Motor neuron (in vitro differentiated cells): Measurements from ENCODE around the gene GALNT16. TPM values are rescaled to one million over a fixed set of nuclear protein-coding genes. Genes with fewer than 3 reads are reported as not detected.

Experiments
- ATAC-seq, 8 experiments: fragments of 200-7000 bp; cut with Tn5 transposase; replicated peaks in 6 of 8; 2 replicates each; pipeline ENCODE4 v1.8.0; 2021; ENCODE audit warnings: mild to moderate bottlenecking in 8 of 8, moderate library complexity in 8 of 8
- H3K27ac ChIP-seq, 2 donors: fragments of 250-450 bp; sonication (Bioruptor Pico); 2 replicates each; pipeline ENCODE4 v1.9.0; 2021; ENCODE audit warnings: antibody characterized with exemption in 2 of 2, mild to moderate bottlenecking in 2 of 2, moderate library complexity in 1 of 2
- H3K4me1 ChIP-seq, 2 donors: fragments of 250-450 bp; sonication (Bioruptor Pico); replicated peaks in 1 of 2; 2 replicates each; pipeline ENCODE4 v1.6.1; 2021; ENCODE audit warnings: antibody characterized with exemption in 2 of 2, mild to moderate bottlenecking in 2 of 2, moderate library complexity in 1 of 2
- H3K4me3 ChIP-seq, 5 donors: fragments of 250-450 bp; sonication (Bioruptor Pico); 2 replicates each; pipeline ENCODE4 v1.9.0; 2021; ENCODE audit warnings: antibody characterized with exemption in 5 of 5, mild to moderate bottlenecking in 5 of 5, moderate library complexity in 4 of 5
- WGBS, 10 experiments: fragments of 450-650 bp; shearing (Covaris generic); methylation state at CpG; one replicate each; pipeline ENCODE4 v1.0.0; 2022; 5-methylcytosine and 5-hydroxymethylcytosine counted together
- in situ Hi-C, 9 experiments: fragments of 400-800 bp; cut with MboI; loops; one replicate each; pipeline ENCODE4 v1.15.0; 2021; ENCODE audit warnings: low sequenced_read_pairs in 9 of 9, low pct_unique_long_range_greater_than_20kb in 2 of 9; ENCODE audit not compliant: unreplicated experiment in 9 of 9
- total RNA-seq, 8 experiments: library from RNA; unstranded; fragments of 300-600 nt; gene quantifications; 2 replicates each; pipeline versions ENCODE4 v1.2.3 to v1.2.4, GENCODE V29; 2022

Gene GALNT16
- total RNA-seq, 8 experiments from 2014 or later: 0.72 to 23.5 (median 11.9) TPM

GRCh38 chr14:69261761-69262331 lies 1.9 kb downstream of the GALNT16 start:
- in situ Hi-C loops: loop anchor here in 2 of 9 experiments (25.0 kb wide), 1 partner anchor 200 kb away; no protein-coding TSS in a partner anchor
- WGBS, 10 experiments: 0 to 67% (median 17%) methylated on average over 1 to 2 of the region's 5 CpGs; no CpG with 5 or more reads in 3 of the 10 experiments
- H3K27ac ChIP-seq: no peak overlapping the region
- peak overlapping the region; percentile 44 to 74 (median 59) for H3K4me3 ChIP-seq
- peak in 4 of 8 experiments; percentile 1 to 20 (median 4) for ATAC-seq
- H3K4me1 ChIP-seq: peaks cover 31 to 33% of the 10 kb centered on the region in 2 donors

GRCh38 chr14:69262516-69262915 lies 2.6 kb downstream of the GALNT16 start:
- 0 to 92% (median 54%) methylated on average over 1 to 3 of the region's 3 CpGs; no CpG with 5 or more reads in 2 of the 10 experiments for WGBS, 10 experiments
- Histone ChIP-seq H3K4me3 (peak overlapping the region in 1 of 5 donors; percentile 59), H3K27ac (no peak overlapping the region), H3K4me1 (peaks cover 31 to 33% of the 10 kb centered on the region in 2 donors)
- in situ Hi-C loops: loop anchor here in 2 of 9 experiments (25.0 kb wide), 1 partner anchor 200 kb away; no protein-coding TSS in a partner anchor
- no peak for ATAC-seq

GRCh38 chr14:69263364-69263763 lies 3.4 kb downstream of the GALNT16 start:
- in situ Hi-C loops: loop anchor here in 2 of 9 experiments (25.0 kb wide), 1 partner anchor 199 kb away; no protein-coding TSS in a partner anchor
- H3K4me1 ChIP-seq: peaks cover 31 to 33% of the 10 kb centered on the region in 2 donors
- H3K4me3 ChIP-seq: peak overlapping the region in 1 of 5 donors; percentile 5
- 0 to 100% (median 73%) methylated on average over 1 to 5 of the region's 6 CpGs; no CpG with 5 or more reads in 5 of the 10 experiments for WGBS, 10 experiments
- peak in 7 of 8 experiments; percentile 17 to 78 (median 33) for ATAC-seq
- peak overlapping the region in 1 of 2 donors; percentile 31 for H3K27ac ChIP-seq

GRCh38 chr14:69263771-69264170 lies 3.8 kb downstream of the GALNT16 start:
- peak in 2 of 8 experiments; percentile 4 to 5 for ATAC-seq
- H3K27ac ChIP-seq: no peak overlapping the region
- 0 to 100% (median 0%) methylated on average over 1 to 7 of the region's 8 CpGs; no CpG with 5 or more reads in 3 of the 10 experiments for WGBS, 10 experiments
- peaks cover 28 to 31% of the 10 kb centered on the region in 2 donors for H3K4me1 ChIP-seq
- H3K4me3 ChIP-seq: no peak overlapping the region
- in situ Hi-C loops: loop anchor here in 2 of 9 experiments (25.0 kb wide), 1 partner anchor 199 kb away; no protein-coding TSS in a partner anchor

- in situ Hi-C loops: loop anchor here in 2 of 9 experiments (25.0 kb wide), 1 partner anchor 196 kb away; no protein-coding TSS in a partner anchor
- Histone ChIP-seq H3K4me1 (peaks cover 21 to 23% of the 10 kb centered on the region in 2 donors), H3K27ac (no peak overlapping the region), H3K4me3 (no peak overlapping the region)
- ATAC-seq: no peak
- WGBS, 10 experiments: 63 to 100% (median 74%) methylated on average over 1 to 4 of the region's 8 CpGs; no CpG with 5 or more reads in 3 of the 10 experiments
Observed at GRCh38 chr14:69266572-69267345, 6.8 kb downstream of the GALNT16 start.

GRCh38 chr14:69267492-69267891 lies 7.5 kb downstream of the GALNT16 start:
- Histone ChIP-seq H3K4me1 (peaks cover 15% of the 10 kb centered on the region in 2 donors), H3K4me3 (no peak overlapping the region), H3K27ac (no peak overlapping the region)
- WGBS, 10 experiments: 65 to 100% (median 95%) methylated on average over 1 to 4 of the region's 4 CpGs; no CpG with 5 or more reads in 6 of the 10 experiments
- no peak for ATAC-seq
- in situ Hi-C loops: loop anchor here in 2 of 9 experiments (25.0 kb wide), 1 partner anchor 195 kb away; no protein-coding TSS in a partner anchor

GRCh38 chr14:69268223-69268622 lies 8.3 kb downstream of the GALNT16 start:
- WGBS, 10 experiments: 6 to 57% (median 20%) methylated on average over 1 to 2 of the region's 2 CpGs; no CpG with 5 or more reads in 5 of the 10 experiments

GRCh38 chr14:69268763-69269162 lies 8.8 kb downstream of the GALNT16 start:
- WGBS, 10 experiments: 0 to 100% (median 70%) methylated on average over 1 of the region's 4 CpGs; no CpG with 5 or more reads in 4 of the 10 experiments
- H3K4me3 ChIP-seq: no peak overlapping the region
- peaks cover 2 to 3% of the 10 kb centered on the region in 2 donors for H3K4me1 ChIP-seq
- no peak overlapping the region for H3K27ac ChIP-seq
- no peak for ATAC-seq
- in situ Hi-C loops: loop anchor here in 2 of 9 experiments (25.0 kb wide), 1 partner anchor 194 kb away; no protein-coding TSS in a partner anchor

More at GRCh38 chr14:69268223-69268622, 8.3 kb downstream of the GALNT16 start:
- H3K4me3 ChIP-seq: no peak overlapping the region
- H3K4me1 ChIP-seq: peaks cover 8% of the 10 kb centered on the region in 2 donors
- no peak overlapping the region for H3K27ac ChIP-seq
- in situ Hi-C loops: loop anchor here in 2 of 9 experiments (25.0 kb wide), 1 partner anchor 194 kb away; no protein-coding TSS in a partner anchor
- ATAC-seq: no peak

GRCh38 chr14:69269381-69269780 lies 9.4 kb downstream of the GALNT16 start:
- ATAC-seq: no peak
- WGBS, 10 experiments: 0 to 88% (median 68%) methylated on average over 1 of the region's 1 CpG; no CpG with 5 or more reads in 4 of the 10 experiments
- in situ Hi-C loops: loop anchor here in 2 of 9 experiments (25.0 kb wide), 1 partner anchor 193 kb away; no protein-coding TSS in a partner anchor

GRCh38 chr14:69270097-69270496 lies 10.1 kb downstream of the GALNT16 start:
- no peak for ATAC-seq
- Histone ChIP-seq H3K4me1 (no peaks in the 10 kb centered on the region), H3K4me3 (no peak overlapping the region), H3K27ac (no peak overlapping the region)
- in situ Hi-C loops: loop anchor here in 2 of 9 experiments (25.0 kb wide), 1 partner anchor 192 kb away; no protein-coding TSS in a partner anchor
- WGBS, 10 experiments: 57 to 100% (median 71%) methylated on average over 1 to 7 of the region's 10 CpGs; no CpG with 5 or more reads in 4 of the 10 experiments

More at GRCh38 chr14:69269381-69269780, 9.4 kb downstream of the GALNT16 start:
- Histone ChIP-seq H3K27ac (no peak overlapping the region), H3K4me3 (no peak overlapping the region), H3K4me1 (no peaks in the 10 kb centered on the region)

- in situ Hi-C loops: loop anchor here in 2 of 9 experiments (25.0 kb wide), 1 partner anchor 191 kb away; no protein-coding TSS in a partner anchor
- 37 to 100% (median 92%) methylated on average over 1 to 10 of the region's 21 CpGs; no CpG with 5 or more reads in 1 of the 10 experiments for WGBS, 10 experiments
- peak in 1 of 8 experiments; percentile 85 for ATAC-seq
- Histone ChIP-seq H3K4me1 (no peaks in the 10 kb centered on the region), H3K4me3 (no peak overlapping the region), H3K27ac (no peak overlapping the region)
Observed at GRCh38 chr14:69270795-69271708, 11.1 kb downstream of the GALNT16 start.
